Neural cell (in vitro differentiated cells): ENCODE results near the gene MAD1L1. TPM values are rescaled to one million over a fixed set of nuclear protein-coding genes. Genes with fewer than 3 reads are reported as not detected.
"Not testable (repeated sequence)": the region's sequence is repeated elsewhere in the genome, so short reads cannot be mapped to it uniquely, and the experiment has no call there.

ENCODE experiments used
- H2AFZ ChIP-seq: fragments of 200-600, 300-800 bp; sonication (generic), shearing (Covaris generic); 2 replicates; pipeline ENCODE4 v1.6.0; 2014; ENCODE audit warnings: low read depth, mild to moderate bottlenecking, antibody characterized with exemption, low read length, moderate library complexity
- H3F3A ChIP-seq: fragments of 200-600 bp; shearing (Covaris generic); 2 replicates; pipeline ENCODE4 v1.6.1; 2016; ENCODE audit warnings: mild to moderate bottlenecking, moderate library complexity, mixed read lengths, antibody characterized with exemption, low read length; ENCODE audit not compliant: insufficient read depth, poor library complexity, severe bottlenecking
- H3K27ac ChIP-seq: fragments of 200-600, 300-800 bp; sonication (generic), shearing (Covaris generic); 2 replicates; pipeline ENCODE4 v1.5.1; 2014; ENCODE audit warnings: mild to moderate bottlenecking, low read length, moderate library complexity
- H3K27me3 ChIP-seq: fragments of 300-800, 200-600 bp; sonication (generic), shearing (Covaris generic); 2 replicates; pipeline ENCODE4 v1.6.0; 2014; ENCODE audit warnings: mild to moderate bottlenecking, low read depth, low read length, moderate library complexity; ENCODE audit not compliant: insufficient read depth
- H3K36me3 ChIP-seq: fragments of 300-800, 200-600 bp; sonication (generic), shearing (Covaris generic); 2 replicates; pipeline ENCODE4 v1.5.1; 2014; ENCODE audit warnings: mild to moderate bottlenecking, antibody characterized with exemption, low read length, moderate library complexity; ENCODE audit not compliant: insufficient read depth
- H3K4me2 ChIP-seq: fragments of 300-800, 200-600 bp; sonication (generic), shearing (Covaris generic); 2 replicates; pipeline ENCODE4 v1.6.0; 2014; ENCODE audit warnings: mild to moderate bottlenecking, low read length
- H3K4me3 ChIP-seq: fragments of 300-800, 200-600 bp; sonication (generic), shearing (Covaris generic); 2 replicates; pipeline ENCODE4 v1.5.1; 2014; ENCODE audit warnings: mild to moderate bottlenecking, low read length, moderate library complexity
- H3K79me2 ChIP-seq: fragments of 200-600 bp; shearing (Covaris generic); replicated peaks from 2 replicates; pipeline ENCODE4 v1.6.0; 2014; ENCODE audit warnings: mild to moderate bottlenecking, low read length, moderate library complexity; ENCODE audit not compliant: insufficient read depth
- H3K9ac ChIP-seq: fragments of 300-800, 200-600 bp; sonication (generic), shearing (Covaris generic); 2 replicates; pipeline ENCODE4 v1.6.1; 2016; ENCODE audit warnings: mild to moderate bottlenecking, low read length, mixed read lengths
- H3K9me2 ChIP-seq: fragments of 200-600 bp; shearing (Covaris generic); 2 replicates; pipeline ENCODE4 v1.6.1; 2016; ENCODE audit warnings: mild to moderate bottlenecking, low read length, mixed read lengths; ENCODE audit not compliant: insufficient read depth
- H3K9me3 ChIP-seq: fragments of 200-600, 300-800 bp; sonication (generic), shearing (Covaris generic); 2 replicates; pipeline ENCODE4 v1.6.1; 2016; ENCODE audit warnings: mild to moderate bottlenecking, mixed run types, low read length, moderate library complexity, mixed read lengths
- H4K20me1 ChIP-seq: fragments of 200-600 bp; shearing (Covaris generic); 2 replicates; pipeline ENCODE4 v1.6.1; 2016; ENCODE audit warnings: mild to moderate bottlenecking, mixed run types; ENCODE audit not compliant: insufficient read depth
- EP300 ChIP-seq: fragments of 450-650 bp; conservative IDR thresholded peaks from 2 replicates; pipeline ENCODE4 v1.6.1; 2014; ENCODE audit warnings: antibody characterized with exemption, mild to moderate bottlenecking, moderate library complexity; ENCODE audit not compliant: poor library complexity, severe bottlenecking
- EZH2 ChIP-seq: fragments of 200-600, 300-800 bp; shearing (Covaris generic), sonication (generic); IDR thresholded peaks from 2 replicates; pipeline ENCODE4 v1.6.1; 2014; ENCODE audit warnings: antibody characterized with exemption, low read length, borderline replicate concordance, mild to moderate bottlenecking; ENCODE audit not compliant: insufficient read depth, poor library complexity, severe bottlenecking
- MXI1 ChIP-seq: fragments of 450-650 bp; conservative IDR thresholded peaks from 2 replicates; pipeline ENCODE4 v1.6.1; 2014; ENCODE audit warnings: antibody characterized with exemption, mild to moderate bottlenecking; ENCODE audit not compliant: poor library complexity, severe bottlenecking
- POLR2AphosphoS5 ChIP-seq: IDR thresholded peaks from 2 replicates; pipeline ENCODE4 v1.6.1; 2012
- RAD21 ChIP-seq: fragments of 450-650 bp; conservative IDR thresholded peaks from 2 replicates; pipeline ENCODE4 v1.6.1; 2014; ENCODE audit warnings: antibody characterized with exemption, mild to moderate bottlenecking, moderate library complexity
- SMC3 ChIP-seq: fragments of 450-650 bp; conservative IDR thresholded peaks from 2 replicates; pipeline ENCODE4 v1.6.1; 2014; ENCODE audit warnings: antibody characterized with exemption, mild to moderate bottlenecking, moderate library complexity; ENCODE audit not compliant: poor library complexity
- TAF1 ChIP-seq: IDR thresholded peaks from 2 replicates; pipeline ENCODE4 v1.6.1; 2012; ENCODE audit warnings: low read depth
- polyA plus RNA-seq: library from polyadenylated mRNA; depleted of rRNA; stranded (reverse); fragments of >200 nt; gene quantifications from 2 replicates; pipeline ENCODE4 v1.2.3, GENCODE V29; 2014
- TF ChIP-seq, protein P1 (sequence below): IDR thresholded peaks from 2 replicates; pipeline ENCODE4 v1.6.1; 2012; ENCODE audit warnings: borderline replicate concordance
- TF ChIP-seq, protein P2 (sequence below): fragments of 450-650 bp; IDR thresholded peaks from 2 replicates; pipeline ENCODE4 v1.5.1; 2014; ENCODE audit warnings: antibody characterized with exemption, mild to moderate bottlenecking, moderate library complexity; ENCODE audit not compliant: poor library complexity, severe bottlenecking

Gene MAD1L1
- polyA plus RNA-seq, 1 donor from 2014 or later, result 31.4 TPM

DNA sequence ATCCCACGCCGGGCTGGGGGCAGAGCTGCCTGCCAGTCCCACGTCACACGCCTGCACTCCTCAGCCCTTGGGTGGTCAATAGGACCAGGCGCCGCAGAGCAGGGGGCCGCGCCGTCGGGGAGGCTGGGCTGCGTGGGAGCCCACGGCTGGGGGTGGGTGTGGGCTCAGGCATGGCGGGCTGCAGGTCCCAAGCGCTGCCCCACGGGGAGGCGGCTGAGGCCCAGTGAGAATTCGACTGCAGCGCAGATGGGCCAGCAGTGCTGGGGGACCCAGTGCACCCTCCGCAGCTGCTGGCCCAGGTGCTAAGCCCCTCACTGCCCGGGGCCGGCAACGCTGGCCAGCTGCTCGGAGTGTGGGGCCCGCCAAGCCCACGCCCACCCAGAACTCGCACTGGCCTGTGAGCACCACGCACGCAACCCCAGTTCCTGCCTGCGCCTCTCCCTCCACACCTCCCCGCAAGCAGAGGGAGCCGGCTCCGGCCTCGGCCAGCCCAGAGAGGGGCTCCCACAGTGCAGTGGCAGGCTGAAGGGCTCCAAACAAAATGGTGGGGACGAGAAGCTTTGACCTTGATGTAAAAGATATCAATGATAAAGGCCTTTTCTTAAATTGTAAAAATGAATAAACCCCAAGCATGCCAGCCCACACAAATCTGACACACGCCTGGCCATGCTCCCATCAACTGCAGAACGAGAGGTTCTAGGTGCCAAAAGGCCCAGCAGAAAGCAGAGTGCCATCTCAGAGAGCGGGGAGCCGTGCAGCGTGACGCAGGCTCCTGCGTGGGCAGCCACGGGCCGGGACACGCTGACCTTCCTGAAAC lies 255.5 kb downstream of the MAD1L1 start:
- H3K27ac ChIP-seq, result no peak overlapping the region
- no peak overlapping the region for H3K9ac ChIP-seq
- no peaks in the 10 kb centered on the region for H4K20me1 ChIP-seq
- no peaks in the 10 kb centered on the region for H3K36me3 ChIP-seq
- no peak overlapping the region for H3K4me2 ChIP-seq
- no peaks in the 10 kb centered on the region for H3K9me2 ChIP-seq
- no peak overlapping the region for H2AFZ ChIP-seq
- no peaks in the 10 kb centered on the region for H3F3A ChIP-seq
- no peaks in the 10 kb centered on the region for H3K27me3 ChIP-seq
- no peaks in the 10 kb centered on the region for H3K9me3 ChIP-seq
- H3K79me2 ChIP-seq, result no peaks in the 10 kb centered on the region
- TF ChIP-seq TAF1 (no peak), RAD21 (no peak), EP300 (no peak), MXI1 (no peak), SMC3 (no peak), POLR2AphosphoS5 (no peak), EZH2 (no peak)
- TF ChIP-seq, protein P1, sequence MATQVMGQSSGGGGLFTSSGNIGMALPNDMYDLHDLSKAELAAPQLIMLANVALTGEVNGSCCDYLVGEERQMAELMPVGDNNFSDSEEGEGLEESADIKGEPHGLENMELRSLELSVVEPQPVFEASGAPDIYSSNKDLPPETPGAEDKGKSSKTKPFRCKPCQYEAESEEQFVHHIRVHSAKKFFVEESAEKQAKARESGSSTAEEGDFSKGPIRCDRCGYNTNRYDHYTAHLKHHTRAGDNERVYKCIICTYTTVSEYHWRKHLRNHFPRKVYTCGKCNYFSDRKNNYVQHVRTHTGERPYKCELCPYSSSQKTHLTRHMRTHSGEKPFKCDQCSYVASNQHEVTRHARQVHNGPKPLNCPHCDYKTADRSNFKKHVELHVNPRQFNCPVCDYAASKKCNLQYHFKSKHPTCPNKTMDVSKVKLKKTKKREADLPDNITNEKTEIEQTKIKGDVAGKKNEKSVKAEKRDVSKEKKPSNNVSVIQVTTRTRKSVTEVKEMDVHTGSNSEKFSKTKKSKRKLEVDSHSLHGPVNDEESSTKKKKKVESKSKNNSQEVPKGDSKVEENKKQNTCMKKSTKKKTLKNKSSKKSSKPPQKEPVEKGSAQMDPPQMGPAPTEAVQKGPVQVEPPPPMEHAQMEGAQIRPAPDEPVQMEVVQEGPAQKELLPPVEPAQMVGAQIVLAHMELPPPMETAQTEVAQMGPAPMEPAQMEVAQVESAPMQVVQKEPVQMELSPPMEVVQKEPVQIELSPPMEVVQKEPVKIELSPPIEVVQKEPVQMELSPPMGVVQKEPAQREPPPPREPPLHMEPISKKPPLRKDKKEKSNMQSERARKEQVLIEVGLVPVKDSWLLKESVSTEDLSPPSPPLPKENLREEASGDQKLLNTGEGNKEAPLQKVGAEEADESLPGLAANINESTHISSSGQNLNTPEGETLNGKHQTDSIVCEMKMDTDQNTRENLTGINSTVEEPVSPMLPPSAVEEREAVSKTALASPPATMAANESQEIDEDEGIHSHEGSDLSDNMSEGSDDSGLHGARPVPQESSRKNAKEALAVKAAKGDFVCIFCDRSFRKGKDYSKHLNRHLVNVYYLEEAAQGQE, result no peak
- TF ChIP-seq, protein P2, sequence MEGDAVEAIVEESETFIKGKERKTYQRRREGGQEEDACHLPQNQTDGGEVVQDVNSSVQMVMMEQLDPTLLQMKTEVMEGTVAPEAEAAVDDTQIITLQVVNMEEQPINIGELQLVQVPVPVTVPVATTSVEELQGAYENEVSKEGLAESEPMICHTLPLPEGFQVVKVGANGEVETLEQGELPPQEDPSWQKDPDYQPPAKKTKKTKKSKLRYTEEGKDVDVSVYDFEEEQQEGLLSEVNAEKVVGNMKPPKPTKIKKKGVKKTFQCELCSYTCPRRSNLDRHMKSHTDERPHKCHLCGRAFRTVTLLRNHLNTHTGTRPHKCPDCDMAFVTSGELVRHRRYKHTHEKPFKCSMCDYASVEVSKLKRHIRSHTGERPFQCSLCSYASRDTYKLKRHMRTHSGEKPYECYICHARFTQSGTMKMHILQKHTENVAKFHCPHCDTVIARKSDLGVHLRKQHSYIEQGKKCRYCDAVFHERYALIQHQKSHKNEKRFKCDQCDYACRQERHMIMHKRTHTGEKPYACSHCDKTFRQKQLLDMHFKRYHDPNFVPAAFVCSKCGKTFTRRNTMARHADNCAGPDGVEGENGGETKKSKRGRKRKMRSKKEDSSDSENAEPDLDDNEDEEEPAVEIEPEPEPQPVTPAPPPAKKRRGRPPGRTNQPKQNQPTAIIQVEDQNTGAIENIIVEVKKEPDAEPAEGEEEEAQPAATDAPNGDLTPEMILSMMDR, result no peak
- H3K4me3 ChIP-seq, result no peak overlapping the region

DNA sequence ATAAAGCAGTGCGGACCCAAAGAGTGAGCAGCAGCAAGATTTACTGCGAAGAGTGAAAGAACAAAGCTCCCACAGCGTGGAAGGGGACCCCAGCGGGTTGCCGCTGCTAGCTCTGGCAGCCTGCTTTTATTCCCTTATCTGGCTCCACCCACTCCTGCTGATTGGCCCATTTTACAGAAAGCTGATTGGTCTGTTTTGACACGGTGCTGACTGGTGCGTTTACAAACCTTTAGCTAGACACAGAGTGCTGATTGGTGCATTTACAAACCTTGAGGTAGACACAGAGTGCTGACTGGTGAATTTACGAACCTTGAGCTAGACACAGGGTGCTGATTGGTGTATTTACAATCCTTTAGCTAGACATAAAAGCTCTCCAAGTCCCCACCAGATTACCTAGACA lies 256.2 kb downstream of the MAD1L1 start:
- H3K4me2 ChIP-seq, H2AFZ ChIP-seq, H3K27ac ChIP-seq, H3K9me2 ChIP-seq, H3K36me3 ChIP-seq, H3K9me3 ChIP-seq, H3K9ac ChIP-seq, H3F3A ChIP-seq, H4K20me1 ChIP-seq, H3K27me3 ChIP-seq, H3K79me2 ChIP-seq, H3K4me3 ChIP-seq: not testable (repeated sequence)
